IPS DF 6.9 (cell line): ENCODE results near the gene MS4A3.
"Not testable (repeated sequence)": the region's sequence is repeated elsewhere in the genome, so short reads cannot be mapped to it uniquely, and the experiment has no call there.

Source experiments
- DNase-seq: peaks from one replicate; pipeline ENCODE4 v3.0.0-alpha.2; 2013; ENCODE audit warnings: low read depth, low spot score
- H3K27ac ChIP-seq: one replicate; pipeline ENCODE4 v1.5.1; 2013; ENCODE audit warnings: low read length, control low read depth
- H3K27me3 ChIP-seq: 2 replicates; pipeline ENCODE4 v1.6.1; 2013; ENCODE audit warnings: mild to moderate bottlenecking, low read length; ENCODE audit not compliant: control insufficient read depth, insufficient read depth
- H3K36me3 ChIP-seq: 2 replicates; pipeline ENCODE4 v1.6.1; 2013; ENCODE audit warnings: low read length; ENCODE audit not compliant: control insufficient read depth, insufficient read depth
- H3K4me1 ChIP-seq: 2 replicates; pipeline ENCODE4 v1.6.1; 2013; ENCODE audit warnings: low read length; ENCODE audit not compliant: control insufficient read depth, insufficient read depth
- H3K4me3 ChIP-seq: 2 replicates; pipeline ENCODE4 v1.5.1; 2013; ENCODE audit warnings: mild to moderate bottlenecking, low read length
- H3K9me3 ChIP-seq: 2 replicates; pipeline ENCODE4 v1.6.1; 2013; ENCODE audit warnings: low read length, inconsistent platforms; ENCODE audit not compliant: control insufficient read depth, insufficient read depth
- WGBS: extraction: QIAGEN DNeasy Blood & Tissue Kit; methylation state at CpG from one replicate; pipeline ENCODE4 v1.1.7; 2013; ENCODE audit warnings: mixed read lengths, missing lambda C conversion rate; ENCODE audit not compliant: insufficient read length, insufficient coverage; 5-methylcytosine and 5-hydroxymethylcytosine counted together

Gene MS4A3

DNA sequence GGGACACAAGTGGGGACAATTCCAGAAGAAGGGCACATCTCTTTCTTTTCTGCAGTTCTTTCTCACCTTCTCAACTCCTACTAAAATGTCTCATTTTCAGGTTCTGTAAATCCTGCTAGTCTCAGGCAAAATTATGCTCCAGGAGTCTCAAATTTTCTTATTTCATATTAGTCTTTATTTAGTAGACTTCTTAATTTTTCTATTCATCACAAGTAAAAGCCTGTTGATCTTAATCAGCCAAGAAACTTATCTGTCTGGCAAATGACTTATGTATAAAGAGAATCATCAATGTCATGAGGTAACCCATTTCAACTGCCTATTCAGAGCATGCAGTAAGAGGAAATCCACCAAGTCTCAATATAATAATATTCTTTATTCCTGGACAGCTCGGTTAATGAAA, 31.9 kb downstream of the MS4A3 start, which contains the start of gene MS4A2:
TSS of gene MS4A2 (plus strand) at position 301 of the 400 bp plus-strand sequence. CDS start 102 bp downstream, outside the sequence.
- Histone ChIP-seq H3K9me3 (no peaks in the 10 kb centered on the region), H3K4me1 (no peaks in the 10 kb centered on the region), H3K27me3 (no peaks in the 10 kb centered on the region), H3K4me3 (no peak within 1 kb of the TSS), H3K27ac (no peak within 1 kb of the TSS), H3K36me3 (no peaks in the 10 kb centered on the region)
- WGBS = no CpG with 5 or more reads among the region's 1 CpG
- no peak for DNase-seq

- H3K27ac ChIP-seq = no peak overlapping the region
- DNase-seq = no peak
- no peaks in the 10 kb centered on the region for H3K27me3 ChIP-seq
- no peaks in the 10 kb centered on the region for H3K4me1 ChIP-seq
- no CpG with 5 or more reads among the region's 4 CpGs for WGBS
- no peak overlapping the region for H3K4me3 ChIP-seq
- no peaks in the 10 kb centered on the region for H3K9me3 ChIP-seq
- no peaks in the 10 kb centered on the region for H3K36me3 ChIP-seq
Observed at GRCh38 chr11:60095477-60096120, 39.1 kb downstream of the MS4A3 start.

DNA sequence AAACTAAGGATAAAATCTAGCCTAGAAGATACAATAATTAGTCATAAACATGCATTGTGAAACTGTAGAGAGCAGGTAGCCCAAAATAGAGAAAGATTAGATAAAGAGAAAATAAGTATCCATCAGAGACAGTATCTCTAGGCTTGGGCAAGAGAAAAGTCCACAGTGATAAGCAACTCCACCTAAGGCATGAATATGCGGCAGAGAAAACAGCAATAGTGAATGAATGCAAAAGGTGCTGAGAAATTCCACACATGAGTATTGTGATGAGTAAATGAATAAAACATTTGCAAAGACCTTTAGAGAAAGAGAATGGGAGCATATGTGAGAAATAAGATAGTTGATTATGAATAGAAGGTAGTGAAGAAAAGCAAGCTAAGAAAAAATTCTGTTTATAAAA, 40.7 kb downstream of the MS4A3 start:
- Histone ChIP-seq H3K9me3 (no peaks in the 10 kb centered on the region), H3K4me3 (no peak overlapping the region), H3K27ac (no peak overlapping the region), H3K4me1 (no peaks in the 10 kb centered on the region), H3K36me3 (no peaks in the 10 kb centered on the region), H3K27me3 (no peaks in the 10 kb centered on the region)
- DNase-seq = no peak
- no CpG with 5 or more reads among the region's 1 CpG for WGBS

GRCh38 chr11:60098508-60098907, 42.0 kb downstream of the MS4A3 start:
- no peak for DNase-seq
- H3K27me3 ChIP-seq = no peaks in the 10 kb centered on the region
- no peaks in the 10 kb centered on the region for H3K36me3 ChIP-seq
- no peak overlapping the region for H3K4me3 ChIP-seq
- no peaks in the 10 kb centered on the region for H3K9me3 ChIP-seq
- H3K4me1 ChIP-seq = no peaks in the 10 kb centered on the region
- no peak overlapping the region for H3K27ac ChIP-seq

DNA sequence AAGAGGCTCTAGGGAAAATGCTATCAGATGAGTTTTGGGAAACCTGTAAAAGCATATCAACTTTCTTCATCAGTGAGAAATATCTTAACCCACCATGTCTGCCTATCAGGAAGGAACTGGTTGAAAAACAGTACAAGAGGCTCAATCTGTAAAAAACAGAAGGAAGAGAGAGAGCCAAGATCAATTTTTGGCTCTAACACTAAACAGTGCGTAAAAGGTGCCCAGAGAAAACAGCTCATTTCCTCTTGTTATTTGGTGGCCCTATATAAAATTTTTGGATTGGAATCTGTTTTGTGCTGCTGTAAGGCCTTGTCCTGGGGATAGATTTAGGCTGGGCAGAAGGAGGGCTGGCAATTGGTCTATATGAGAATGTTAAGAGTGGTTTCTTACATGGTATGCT, 44.1 kb downstream of the MS4A3 start:
- no peaks in the 10 kb centered on the region for H3K4me1 ChIP-seq
- no CpG with 5 or more reads among the region's 1 CpG for WGBS
- no peaks in the 10 kb centered on the region for H3K9me3 ChIP-seq
- H3K27me3 ChIP-seq = no peaks in the 10 kb centered on the region
- no peak overlapping the region for H3K4me3 ChIP-seq
- H3K36me3 ChIP-seq = no peaks in the 10 kb centered on the region
- no peak overlapping the region for H3K27ac ChIP-seq
- DNase-seq = no peak

GRCh38 chr11:60101368-60101767, 44.9 kb downstream of the MS4A3 start:
- H3K9me3 ChIP-seq, H3K4me3 ChIP-seq, H3K27ac ChIP-seq, H3K36me3 ChIP-seq, DNase-seq, H3K4me1 ChIP-seq, H3K27me3 ChIP-seq: not testable (repeated sequence)
- no CpG with 5 or more reads among the region's 11 CpGs for WGBS

DNA sequence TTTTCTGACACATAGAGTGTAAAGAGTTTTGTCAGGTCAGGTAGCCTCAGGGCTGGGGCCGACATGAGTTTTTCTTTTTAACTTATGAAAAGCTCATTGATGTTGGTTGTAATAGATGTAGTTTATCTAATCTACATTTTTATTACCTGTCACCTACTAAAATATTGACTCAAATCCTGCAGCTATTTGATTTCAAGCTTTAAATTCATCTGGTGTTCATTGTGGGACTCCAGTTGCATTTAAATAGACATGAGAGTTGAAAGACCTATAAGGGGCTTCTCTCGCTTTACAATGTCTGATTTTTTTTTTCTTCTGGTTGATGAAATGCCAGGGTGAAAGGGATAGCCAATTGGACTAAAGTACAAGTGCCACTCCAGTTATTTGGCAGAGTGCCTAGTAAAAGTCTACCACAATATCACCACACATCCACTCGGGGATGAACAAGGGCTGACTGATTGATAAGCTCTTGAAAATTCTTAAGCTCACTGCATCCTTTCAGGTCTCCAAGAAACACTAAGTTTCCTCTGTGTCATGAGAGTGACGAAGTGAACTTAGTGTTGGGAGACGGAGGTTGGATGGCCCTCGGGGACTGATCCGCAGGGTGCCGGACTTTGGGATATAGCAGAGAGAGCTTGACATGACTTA, 48.1 kb downstream of the MS4A3 start:
- not testable (repeated sequence) for DNase-seq, H3K4me3 ChIP-seq, H3K36me3 ChIP-seq, H3K27me3 ChIP-seq, H3K9me3 ChIP-seq, H3K27ac ChIP-seq, H3K4me1 ChIP-seq
- no CpG with 5 or more reads among the region's 8 CpGs for WGBS

- H3K4me3 ChIP-seq, DNase-seq, H3K9me3 ChIP-seq, H3K27me3 ChIP-seq, H3K4me1 ChIP-seq, H3K36me3 ChIP-seq, H3K27ac ChIP-seq: not testable (repeated sequence)
- WGBS = no CpG with 5 or more reads among the region's 5 CpGs
Observed at GRCh38 chr11:60108631-60109030, 52.2 kb downstream of the MS4A3 start.

GRCh38 chr11:60111793-60112192, 55.3 kb downstream of the MS4A3 start:
- no peaks in the 10 kb centered on the region for H3K9me3 ChIP-seq
- no peaks in the 10 kb centered on the region for H3K4me1 ChIP-seq
- no peak for DNase-seq
- no peaks in the 10 kb centered on the region for H3K36me3 ChIP-seq
- no peak overlapping the region for H3K27ac ChIP-seq
- no peak overlapping the region for H3K4me3 ChIP-seq
- H3K27me3 ChIP-seq = no peaks in the 10 kb centered on the region
- no CpG with 5 or more reads among the region's 2 CpGs for WGBS

DNA sequence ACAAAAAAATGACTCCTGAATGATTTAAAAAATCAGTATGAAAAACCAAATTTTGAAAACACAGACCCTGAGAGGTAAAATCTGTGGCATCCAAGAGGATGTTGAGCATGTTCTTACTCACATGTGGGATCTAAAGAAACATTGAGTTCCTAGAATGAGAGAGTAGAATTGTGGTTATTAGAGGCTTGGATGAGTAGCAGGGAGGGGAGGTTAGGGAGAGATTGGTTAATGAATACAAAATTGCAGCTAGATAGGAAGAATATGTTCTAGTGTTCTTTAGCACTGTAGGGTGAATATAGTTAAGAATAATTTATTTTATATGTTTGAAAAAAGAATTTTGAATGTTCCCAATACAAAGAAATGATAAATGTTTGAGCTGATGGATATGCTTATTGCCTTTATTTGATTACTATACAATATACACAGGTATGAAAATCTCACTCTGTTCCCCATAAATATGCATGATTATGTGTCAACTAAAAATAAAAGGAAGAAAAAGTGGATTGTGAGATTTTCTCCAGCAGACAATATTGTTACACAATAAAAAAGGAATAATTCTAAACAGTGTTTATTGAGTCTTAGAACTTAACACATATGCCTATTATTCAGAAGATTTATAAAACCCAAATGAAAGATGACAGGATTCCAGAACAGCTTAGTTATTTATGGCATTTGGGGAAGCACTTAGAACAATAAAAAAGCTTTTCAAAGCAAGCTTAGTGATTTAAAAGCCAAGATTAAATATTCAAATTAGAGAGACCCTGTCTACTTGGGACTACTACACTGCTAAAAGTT, 60.7 kb downstream of the MS4A3 start:
- H3K36me3 ChIP-seq = no peaks in the 10 kb centered on the region
- H3K4me1 ChIP-seq = no peaks in the 10 kb centered on the region
- no peaks in the 10 kb centered on the region for H3K27me3 ChIP-seq
- no peak overlapping the region for H3K27ac ChIP-seq
- H3K4me3 ChIP-seq = no peak overlapping the region
- no peaks in the 10 kb centered on the region for H3K9me3 ChIP-seq
- DNase-seq = no peak
